Left ventricle myocardium inferior (tissue), 1 donor: ENCODE results near the gene KIN. TPM values are rescaled to one million over a fixed set of nuclear protein-coding genes. Genes with fewer than 3 reads are reported as not detected.

Experiments used
- DNase-seq: peaks from one replicate; pipeline ENCODE4 v3.0.0-alpha.2; 2020
- H3K27ac ChIP-seq: fragments of 200-600 bp; replicated peaks from 2 replicates; pipeline ENCODE4 v1.8.0; 2021
- H3K27me3 ChIP-seq: fragments of 200-600 bp; 2 replicates; pipeline ENCODE4 v1.8.0; 2021; ENCODE audit warnings: low read depth
- H3K36me3 ChIP-seq: fragments of 200-600 bp; 2 replicates; pipeline ENCODE4 v1.8.0; 2021
- H3K4me1 ChIP-seq: fragments of 200-600 bp; 2 replicates; pipeline ENCODE4 v1.8.0; 2021
- H3K4me3 ChIP-seq: fragments of 200-600 bp; 2 replicates; pipeline ENCODE4 v1.8.0; 2021; ENCODE audit warnings: mild to moderate bottlenecking, moderate library complexity
- H3K9me3 ChIP-seq: fragments of 200-600 bp; replicated peaks from 2 replicates; pipeline ENCODE4 v1.8.0; 2021
- CTCF ChIP-seq: fragments of 200-600 bp; IDR thresholded peaks from 2 replicates; pipeline ENCODE4 v1.8.0; 2021; ENCODE audit warnings: antibody characterized with exemption, mild to moderate bottlenecking, borderline replicate concordance
- intact Hi-C: fragments of 100-400 bp; cut with micrococcal nuclease; formaldehyde crosslinking; loops from one replicate; pipeline ENCODE4 v1.11.0; 2022
- total RNA-seq: library from RNA; stranded (reverse); fragmentation: NEBNext Ultra II Directional; extraction: Animal tissue kit (Norgen Biotek cat#: 25700); gene quantifications from one replicate; pipeline ENCODE4 v1.2.1, GENCODE V29; 2021
- donor health status: DM: no; HTN: yes; CAD: no; lungs with severe emphysema.

The KIN gene
- total RNA-seq, 1 donor from 2014 or later: 10.0 TPM

- intact Hi-C loops: no loop called here
- Histone ChIP-seq H3K27me3 (no peaks in the 10 kb centered on the region), H3K4me3 (peak overlapping the region; percentile 9), H3K9me3 (no peaks in the 10 kb centered on the region), H3K36me3 (peaks cover 32% of the 10 kb centered on the region), H3K27ac (peak overlapping the region; percentile 4), H3K4me1 (peaks cover 91% of the 10 kb centered on the region)
- TF ChIP-seq CTCF: no peak
- no peak for DNase-seq
These were observed 6.6 kb upstream of the KIN start for GRCh38 chr10:7794251-7795026.

- DNase-seq: no peak
- no peak overlapping the region for H3K27ac ChIP-seq
These were observed 4.7 kb upstream of the KIN start for GRCh38 chr10:7792541-7792940.

GRCh38 chr10:7789390-7789789, 1.6 kb upstream of the KIN start:
- intact Hi-C loops: no loop called here
- Histone ChIP-seq H3K4me3 (peak overlapping the region; percentile 94), H3K4me1 (peaks cover 98% of the 10 kb centered on the region), H3K36me3 (no peaks in the 10 kb centered on the region), H3K9me3 (no peaks in the 10 kb centered on the region), H3K27me3 (no peaks in the 10 kb centered on the region), H3K27ac (peak overlapping the region; percentile 97)
- TF ChIP-seq CTCF: no peak
- peak; percentile 49 for DNase-seq

More at GRCh38 chr10:7792541-7792940, 4.7 kb upstream of the KIN start:
- peaks cover 13% of the 10 kb centered on the region for H3K36me3 ChIP-seq
- H3K27me3 ChIP-seq: no peaks in the 10 kb centered on the region
- intact Hi-C loops: no loop called here
- H3K4me3 ChIP-seq: no peak overlapping the region
- H3K4me1 ChIP-seq: peaks cover 98% of the 10 kb centered on the region
- H3K9me3 ChIP-seq: no peaks in the 10 kb centered on the region
- no peak for TF ChIP-seq CTCF

GRCh38 chr10:7788639-7789286, 970 bp upstream of the KIN start:
- H3K4me1 ChIP-seq: peaks cover 98% of the 10 kb centered on the region
- DNase-seq: no peak
- no peaks in the 10 kb centered on the region for H3K27me3 ChIP-seq
- H3K36me3 ChIP-seq: no peaks in the 10 kb centered on the region
- intact Hi-C loops: no loop called here
- peak overlapping the region; percentile 97 for H3K27ac ChIP-seq
- TF ChIP-seq CTCF: no peak
- no peaks in the 10 kb centered on the region for H3K9me3 ChIP-seq
- H3K4me3 ChIP-seq: peak overlapping the region; percentile 94

- TF ChIP-seq CTCF: no peak
- H3K4me3 ChIP-seq: peak overlapping the region; percentile 94
- peaks cover 97% of the 10 kb centered on the region for H3K4me1 ChIP-seq
- H3K9me3 ChIP-seq: no peaks in the 10 kb centered on the region
- peak overlapping the region; percentile 97 for H3K27ac ChIP-seq
- intact Hi-C loops: no loop called here
- H3K36me3 ChIP-seq: peaks cover 5% of the 10 kb centered on the region
- DNase-seq: no peak
- no peaks in the 10 kb centered on the region for H3K27me3 ChIP-seq
These were observed 490 bp downstream of the KIN start for GRCh38 chr10:7787150-7787856.
